ENCODE measurements around the gene GPR32. TPM values are rescaled to one million over a fixed set of nuclear protein-coding genes. Genes with fewer than 3 reads are reported as not detected.
"Not testable (repeated sequence)": the region's sequence is repeated elsewhere in the genome, so short reads cannot be mapped to it uniquely, and the experiment has no call there.

The GPR32 gene
- total RNA-seq, 2 experiments from 2014 or later, result not detected

- H3K4me3 Mint-ChIP-seq; H3K36me3 Mint-ChIP-seq; POLR2A ChIA-PET; DNase-seq; intact Hi-C loops (cut with micrococcal nuclease); H3K27ac Mint-ChIP-seq; CTCF ChIA-PET; H3K4me1 Mint-ChIP-seq (ENCODE audit: low read depth); H3K9me3 Mint-ChIP-seq: not testable (repeated sequence)
- peaks cover 14% of the 10 kb centered on the region for H3K27me3 Mint-ChIP-seq
Measured at GRCh38 chr19:50757624-50758023, 12.6 kb upstream of the GPR32 start.

- intact Hi-C loops (cut with micrococcal nuclease); H3K4me1 Mint-ChIP-seq (ENCODE audit: low read depth): not testable (repeated sequence)
Measured at GRCh38 chr19:50759076-50759475, 11.2 kb upstream of the GPR32 start.

GRCh38 chr19:50759886-50760285 lies 10.4 kb upstream of the GPR32 start:
- Mint-ChIP-seq H3K4me3 (no peak overlapping the region), H3K9me3 (no peaks in the 10 kb centered on the region), H3K27me3 (peaks cover 9% of the 10 kb centered on the region), H3K36me3 (no peaks in the 10 kb centered on the region), H3K27ac (no peak overlapping the region), H3K4me1 (ENCODE audit: low read depth) (no peaks in the 10 kb centered on the region)
- CTCF ChIA-PET, result interaction anchor here (1.0 kb wide), 1 partner anchor 204 kb away, joined by 4 read pairs; no protein-coding TSS in a partner anchor
- intact Hi-C loops (cut with micrococcal nuclease), result no loop called here
- DNase-seq, result no peak
- POLR2A ChIA-PET, result no interaction called here

More at GRCh38 chr19:50759076-50759475, 11.2 kb upstream of the GPR32 start:
- POLR2A ChIA-PET, H3K4me3 Mint-ChIP-seq, H3K9me3 Mint-ChIP-seq, CTCF ChIA-PET, DNase-seq, H3K36me3 Mint-ChIP-seq, H3K27ac Mint-ChIP-seq: not testable (repeated sequence)
- peaks cover 10% of the 10 kb centered on the region for H3K27me3 Mint-ChIP-seq

GRCh38 chr19:50761501-50761900 lies 8.8 kb upstream of the GPR32 start:
- POLR2A ChIA-PET; H3K27ac Mint-ChIP-seq; H3K4me3 Mint-ChIP-seq; H3K4me1 Mint-ChIP-seq (ENCODE audit: low read depth); intact Hi-C loops (cut with micrococcal nuclease); DNase-seq; H3K36me3 Mint-ChIP-seq; H3K9me3 Mint-ChIP-seq: not testable (repeated sequence)
- H3K27me3 Mint-ChIP-seq, result peaks cover 12% of the 10 kb centered on the region
- CTCF ChIA-PET, result interaction anchor here (1.2 kb wide), 1 partner anchor 36 kb away, joined by 5 read pairs; no protein-coding TSS in a partner anchor

GRCh38 chr19:50763521-50763920 lies 6.7 kb upstream of the GPR32 start:
- CTCF ChIA-PET; H3K36me3 Mint-ChIP-seq; H3K27ac Mint-ChIP-seq; POLR2A ChIA-PET; H3K4me1 Mint-ChIP-seq (ENCODE audit: low read depth); intact Hi-C loops (cut with micrococcal nuclease); DNase-seq; H3K9me3 Mint-ChIP-seq; H3K4me3 Mint-ChIP-seq: not testable (repeated sequence)
- peaks cover 15% of the 10 kb centered on the region for H3K27me3 Mint-ChIP-seq

GRCh38 chr19:50764409-50764808 lies 5.9 kb upstream of the GPR32 start:
- no peaks in the 10 kb centered on the region for H3K9me3 Mint-ChIP-seq

GRCh38 chr19:50766746-50767145 lies 3.5 kb upstream of the GPR32 start:
- H3K36me3 Mint-ChIP-seq; DNase-seq; H3K4me1 Mint-ChIP-seq (ENCODE audit: low read depth); H3K27ac Mint-ChIP-seq; POLR2A ChIA-PET; H3K9me3 Mint-ChIP-seq; intact Hi-C loops (cut with micrococcal nuclease); CTCF ChIA-PET; H3K4me3 Mint-ChIP-seq: not testable (repeated sequence)
- H3K27me3 Mint-ChIP-seq, result peaks cover 17% of the 10 kb centered on the region

More at GRCh38 chr19:50764409-50764808, 5.9 kb upstream of the GPR32 start:
- H3K4me1 Mint-ChIP-seq (ENCODE audit: low read depth), result no peaks in the 10 kb centered on the region
- intact Hi-C loops (cut with micrococcal nuclease), result no loop called here
- DNase-seq, result no peak
- no peak overlapping the region for H3K27ac Mint-ChIP-seq
- POLR2A ChIA-PET, result no interaction called here
- H3K4me3 Mint-ChIP-seq, result no peak overlapping the region
- H3K36me3 Mint-ChIP-seq, result no peaks in the 10 kb centered on the region
- CTCF ChIA-PET, result interaction anchor here (0.7 kb wide), 1 partner anchor 10 kb away, joined by 3 read pairs; no protein-coding TSS in a partner anchor
- peaks cover 13% of the 10 kb centered on the region for H3K27me3 Mint-ChIP-seq

- H3K4me1 Mint-ChIP-seq (ENCODE audit: low read depth); H3K4me3 Mint-ChIP-seq; intact Hi-C loops (cut with micrococcal nuclease); DNase-seq; H3K36me3 Mint-ChIP-seq; H3K27ac Mint-ChIP-seq; POLR2A ChIA-PET; CTCF ChIA-PET; H3K9me3 Mint-ChIP-seq: not testable (repeated sequence)
- peaks cover 17% of the 10 kb centered on the region for H3K27me3 Mint-ChIP-seq
Measured at GRCh38 chr19:50767263-50767662, 3.0 kb upstream of the GPR32 start.

GRCh38 chr19:50768277-50768676 lies 2.0 kb upstream of the GPR32 start:
- ChIA-PET CTCF (no interaction called here), POLR2A (no interaction called here)
- Mint-ChIP-seq H3K27me3 (peaks cover 19% of the 10 kb centered on the region), H3K4me3 (no peak overlapping the region), H3K4me1 (ENCODE audit: low read depth) (no peaks in the 10 kb centered on the region), H3K36me3 (no peaks in the 10 kb centered on the region), H3K9me3 (no peaks in the 10 kb centered on the region), H3K27ac (no peak overlapping the region)
- intact Hi-C loops (cut with micrococcal nuclease), result no loop called here
- no peak for DNase-seq

- DNase-seq, result no peak
- Mint-ChIP-seq H3K27me3 (peaks cover 23% of the 10 kb centered on the region), H3K36me3 (no peaks in the 10 kb centered on the region), H3K4me1 (ENCODE audit: low read depth) (no peaks in the 10 kb centered on the region), H3K4me3 (no peak overlapping the region), H3K27ac (no peak overlapping the region), H3K9me3 (no peaks in the 10 kb centered on the region)
- intact Hi-C loops (cut with micrococcal nuclease), result no loop called here
- POLR2A ChIA-PET, result no interaction called here
- CTCF ChIA-PET, result interaction anchor here (0.6 kb wide), 1 partner anchor 560 kb away, joined by 3 read pairs; no protein-coding TSS in a partner anchor
Measured at GRCh38 chr19:50770888-50771287, 624 bp downstream of the GPR32 start.

- no peaks in the 10 kb centered on the region for H3K36me3 Mint-ChIP-seq
Measured at GRCh38 chr19:50772476-50772875, 2.2 kb downstream of the GPR32 start.

GRCh38 chr19:50772912-50773311 lies 2.6 kb downstream of the GPR32 start:
- intact Hi-C loops (cut with micrococcal nuclease); H3K4me3 Mint-ChIP-seq; H3K9me3 Mint-ChIP-seq; DNase-seq; H3K4me1 Mint-ChIP-seq (ENCODE audit: low read depth); POLR2A ChIA-PET; H3K36me3 Mint-ChIP-seq; H3K27ac Mint-ChIP-seq: not testable (repeated sequence)
- H3K27me3 Mint-ChIP-seq, result peaks cover 23% of the 10 kb centered on the region
- CTCF ChIA-PET, result interaction anchor here (0.8 kb wide), 1 partner anchor 11 kb away, joined by 3 read pairs; no protein-coding TSS in a partner anchor

More at GRCh38 chr19:50772476-50772875, 2.2 kb downstream of the GPR32 start:
- no peak for DNase-seq
- ChIA-PET POLR2A (no interaction called here), CTCF (no interaction called here)
- Mint-ChIP-seq H3K4me3 (no peak overlapping the region), H3K27me3 (peaks cover 19% of the 10 kb centered on the region), H3K9me3 (no peaks in the 10 kb centered on the region), H3K4me1 (ENCODE audit: low read depth) (no peaks in the 10 kb centered on the region), H3K27ac (no peak overlapping the region)
- intact Hi-C loops (cut with micrococcal nuclease), result no loop called here

- H3K9me3 Mint-ChIP-seq; H3K4me3 Mint-ChIP-seq; H3K36me3 Mint-ChIP-seq; POLR2A ChIA-PET; intact Hi-C loops (cut with micrococcal nuclease); H3K4me1 Mint-ChIP-seq (ENCODE audit: low read depth); DNase-seq; H3K27ac Mint-ChIP-seq: not testable (repeated sequence)
- peaks cover 26% of the 10 kb centered on the region for H3K27me3 Mint-ChIP-seq
- CTCF ChIA-PET, result interaction anchor here (0.8 to 1.5 kb wide), 2 partner anchors 10 to 217 kb away, joined by 3 read pairs; no protein-coding TSS in a partner anchor
Measured at GRCh38 chr19:50773454-50773853, 3.2 kb downstream of the GPR32 start.

Measured in activated CD4-positive, alpha-beta memory T cell treated with anti-CD3 and anti-CD28 coated beads for 36 hours (primary cell).